ENCODE results near the gene EIF4A3. TPM values are rescaled to one million over a fixed set of nuclear protein-coding genes. Genes with fewer than 3 reads are reported as not detected.

EIF4A3 gene
- total and polyA plus RNA-seq, 9 of the 15 experiments (the other 6 are each of a cell fraction or from before 2014, with no cell fraction given), result 62.7 to 171 (median 127) TPM

GRCh38 chr17:80145076-80146075 lies 1.6 kb downstream of the EIF4A3 start:
- Histone ChIP-seq H3K4me2 (ENCODE audit: insufficient read depth, low read length) (peak overlapping the region; percentile 83), H4K20me1 (replicated peaks; ENCODE audit: control insufficient read depth, insufficient read depth, low read length) (peaks cover 13% of the 10 kb centered on the region), H3K9me3 (replicated peaks; ENCODE audit: control insufficient read depth, insufficient read depth, low read depth, low read length) (no peaks in the 10 kb centered on the region), H3K4me1 (replicated peaks in 1 of 2; ENCODE audit: control insufficient read depth in 2 of 2, insufficient read depth in 2 of 2, low read length in 2 of 2) (peaks cover 12 to 13% of the 10 kb centered on the region in 2 experiments; a peak in 4 of 5 replicates), H3K27me3 (ENCODE audit: control insufficient read depth in 2 of 2, insufficient read depth in 2 of 2, low read length in 2 of 2) (no peaks in the 10 kb centered on the region), H2AFZ (ENCODE audit: low read depth, low read length) (no peak overlapping the region), H3K27ac (ENCODE audit: extremely low read depth, low read depth, low read length) (no peak overlapping the region; the same call in 2 of the 3 replicates), H3K9ac (ENCODE audit: insufficient read depth in 1 of 2, low read depth in 2 of 2, low read length in 2 of 2) (peak overlapping the region; percentile 90 to 99; a peak in 3 of 4 replicates), H3K36me3 (ENCODE audit: control insufficient read depth, insufficient read depth, low read length) (peaks cover 53% of the 10 kb centered on the region), H3K79me2 (ENCODE audit: control insufficient read depth, insufficient read depth, low read length) (peaks cover 55% of the 10 kb centered on the region), H3K9me1 (ENCODE audit: control insufficient read depth, insufficient read depth, low read length) (no peaks in the 10 kb centered on the region), H3K4me3 (peak overlapping the region; percentile 95)
- ATAC-seq, result no peak
- TSS peak; percentile 55 for BruUV-seq (replicated peaks)
- ChIA-PET POLR2A (interaction anchor here (0.6 to 5.6 kb wide), 22 partner anchors 9 to 874 kb away, joined by 3 to 38 read pairs (median 4); partner anchors contain the start of gene GAA), CTCF (ENCODE audit: low intra/inter-chr PET ratio) (interaction anchor here (0.6 kb wide), 1 partner anchor 282 kb away, joined by 3 read pairs; no protein-coding TSS in a partner anchor)
- WGBS (ENCODE audit: insufficient coverage, low coverage, missing lambda C conversion rate), result 27% methylated on average over 10 of the region's 10 CpGs
- peak; percentile 42 for FAIRE-seq
- in situ Hi-C loops (cut with MboI), result no loop called here
- no peak for DNase-seq (ENCODE audit: extremely low read depth in 1 of 4, low spot score in 3 of 4)
- intact Hi-C loops (cut with micrococcal nuclease), result no loop called here
- TF ChIP-seq PBX2 (CRISPR knock-in tag; IDR thresholded peaks at IDR 0.05; ENCODE audit: low read depth), result no peak
- 0 out of 2 replicates have a peak, but pooled peaks have one; percentile 24 for TF ChIP-seq PBX2 (tag; conservative IDR thresholded peaks at IDR 0.05; ENCODE audit: low read depth)
- no peak for TF ChIP-seq BACH1 (tag; IDR thresholded peaks at IDR 0.05)
- TF ChIP-seq YY1 (IDR thresholded peaks at IDR 0.05; ENCODE audit: borderline replicate concordance in 1 of 3, control insufficient read depth in 1 of 3, extremely low read depth in 1 of 3, insufficient read depth in 3 of 3, insufficient read length in 1 of 3, insufficient replicate concordance in 2 of 3, low read depth in 1 of 3, low read length in 2 of 3), result no peak
- TF ChIP-seq RBFOX2 (IDR thresholded peaks at IDR 0.05; ENCODE audit: low read depth, low read length), result peak; percentile 54; the same call in 1 of the 2 replicates
- TF ChIP-seq PKNOX1 (IDR thresholded peaks at IDR 0.05), result peak; percentile 79
- no peak for TF ChIP-seq MAX (CRISPR knock-in tag; IDR thresholded peaks at IDR 0.05)
- TF ChIP-seq ETV5 (CRISPR knock-in tag; IDR thresholded peaks at IDR 0.05; ENCODE audit: low read depth), result no peak
- no peak for TF ChIP-seq ID3 (CRISPR knock-in tag; IDR thresholded peaks at IDR 0.05)
- TF ChIP-seq ID3 (tag; IDR thresholded peaks at IDR 0.05), result no peak
- TF ChIP-seq SMARCA5 (IDR thresholded peaks at IDR 0.05), result peak; percentile 56; the same call in 1 of the 2 replicates
- TF ChIP-seq L3MBTL2 (IDR thresholded peaks at IDR 0.05), result no peak
- TF ChIP-seq CTBP1 (IDR thresholded peaks at IDR 0.05; ENCODE audit: borderline replicate concordance), result no peak
- TF ChIP-seq IRF2 (CRISPR knock-in tag; IDR thresholded peaks at IDR 0.05), result no peak
- TF ChIP-seq ZFP36 (IDR thresholded peaks at IDR 0.05; ENCODE audit: low read depth, low read length, partially characterized antibody), result no peak
- TF ChIP-seq ZNF780A (CRISPR knock-in tag; IDR thresholded peaks at IDR 0.05), result no peak
